ENCODE measurements around the gene ODR4. TPM values are rescaled to one million over a fixed set of nuclear protein-coding genes. Genes with fewer than 3 reads are reported as not detected.
"Not testable (repeated sequence)": the region's sequence is repeated elsewhere in the genome, so short reads cannot be mapped to it uniquely, and the experiment has no call there.

The ODR4 gene
- total RNA-seq, 1 experiment from 2014 or later = 16.2 TPM

GRCh38 chr1:186421446-186421845 lies 45.8 kb downstream of the ODR4 start:
- no peak for DNase-seq (ENCODE audit: low read depth)

DNA sequence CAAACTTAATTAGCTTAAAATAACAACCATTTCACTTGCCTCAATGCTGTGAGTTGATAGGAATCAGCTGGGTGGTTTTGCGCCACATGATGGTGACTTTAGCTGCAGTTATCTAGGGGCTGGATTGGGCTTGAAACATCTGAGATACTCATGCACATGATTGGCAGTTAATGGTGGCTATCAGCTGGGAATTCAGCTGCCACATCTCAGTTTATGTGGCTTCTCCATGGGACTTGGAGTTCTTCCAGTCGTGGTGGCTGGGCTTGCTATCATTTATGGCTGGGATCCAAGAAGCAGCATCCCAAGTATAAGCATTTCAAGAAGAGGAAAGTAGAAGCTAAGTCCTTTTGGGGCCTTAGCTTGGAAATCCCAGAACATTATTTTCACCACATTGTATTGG lies 48.9 kb downstream of the ODR4 start:
- peak; percentile 18 for DNase-seq (ENCODE audit: low read depth)

- no peak for DNase-seq (ENCODE audit: low read depth)
Observed at GRCh38 chr1:186426118-186426517, 50.5 kb downstream of the ODR4 start.

GRCh38 chr1:186429017-186429416 lies 53.4 kb downstream of the ODR4 start:
- DNase-seq (ENCODE audit: low read depth) = no peak

DNA sequence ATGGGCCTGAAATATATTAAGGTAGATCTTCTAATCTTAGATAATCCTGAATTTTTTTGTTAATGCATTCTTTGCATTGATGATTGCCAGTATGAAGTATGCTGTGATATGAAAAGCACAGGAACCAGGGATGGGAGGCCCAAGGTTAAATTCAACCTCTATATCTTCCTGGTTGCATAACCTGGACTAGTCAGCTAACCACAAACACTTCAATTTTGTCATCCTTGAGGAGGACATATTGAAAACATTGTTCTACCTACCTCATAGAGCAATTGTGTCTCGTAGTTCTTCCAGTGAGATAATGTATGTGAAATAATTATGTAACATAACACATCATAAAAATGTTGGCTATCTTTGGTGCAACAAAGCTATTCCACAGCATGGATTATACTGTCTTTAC lies 59.7 kb downstream of the ODR4 start:
- no peak for DNase-seq (ENCODE audit: low read depth)

DNA sequence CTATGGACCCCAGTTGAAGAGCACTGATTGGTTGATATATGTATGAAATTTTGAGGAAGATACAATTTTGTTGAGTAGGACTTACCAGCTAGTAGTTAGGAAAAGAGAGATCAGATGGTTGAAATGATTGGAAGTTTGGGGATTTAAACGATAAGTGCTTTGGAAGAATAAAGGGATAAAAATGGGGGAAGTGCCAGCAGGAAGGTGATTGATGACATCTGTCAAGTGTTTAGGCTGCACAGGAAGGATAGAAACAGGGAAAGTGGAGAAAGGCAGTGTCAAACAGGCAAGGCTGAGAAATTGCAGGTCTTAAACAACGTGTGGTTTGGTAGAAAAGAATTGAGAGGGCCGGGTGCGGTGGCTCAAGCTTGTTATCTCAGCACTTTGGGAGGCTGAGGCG lies 62.9 kb downstream of the ODR4 start:
- no peak for DNase-seq (ENCODE audit: low read depth)

GRCh38 chr1:186440584-186440983 lies 64.9 kb downstream of the ODR4 start:
- peak; percentile 1 for DNase-seq (ENCODE audit: low read depth)

DNA sequence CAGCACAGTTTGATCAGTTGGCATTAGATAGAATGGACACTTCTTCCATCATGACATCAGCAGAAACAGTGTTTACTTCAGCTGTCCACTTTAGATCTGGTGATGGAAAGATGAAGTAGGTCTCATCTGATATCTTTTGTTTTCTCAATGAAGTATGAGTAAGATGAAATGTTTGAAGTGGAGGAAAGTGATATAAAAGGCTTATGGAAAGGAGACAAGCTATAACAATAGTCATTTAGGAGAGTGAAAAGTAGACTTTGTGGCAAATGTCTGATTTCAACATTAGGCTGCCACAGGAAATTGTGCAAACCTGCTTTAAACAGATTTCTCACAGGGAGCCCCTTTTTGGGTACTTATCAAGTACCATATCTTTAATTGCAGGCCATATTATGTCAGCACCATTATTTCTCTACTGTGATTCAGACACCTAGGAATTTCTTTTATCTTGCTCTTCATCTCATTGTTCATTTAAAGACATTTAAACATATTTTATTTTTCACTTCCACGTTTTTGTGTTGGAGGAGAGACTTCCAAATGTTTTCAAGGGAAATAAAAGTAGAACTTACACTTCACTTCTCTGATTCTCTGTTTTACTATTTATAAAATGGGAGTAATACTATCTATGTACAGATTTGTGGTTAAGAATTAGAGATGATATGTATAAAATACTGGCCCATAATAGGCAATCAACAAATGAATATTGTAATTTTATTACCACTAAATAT lies 67.2 kb downstream of the ODR4 start:
- peak; percentile 34 for DNase-seq (ENCODE audit: low read depth)

DNA sequence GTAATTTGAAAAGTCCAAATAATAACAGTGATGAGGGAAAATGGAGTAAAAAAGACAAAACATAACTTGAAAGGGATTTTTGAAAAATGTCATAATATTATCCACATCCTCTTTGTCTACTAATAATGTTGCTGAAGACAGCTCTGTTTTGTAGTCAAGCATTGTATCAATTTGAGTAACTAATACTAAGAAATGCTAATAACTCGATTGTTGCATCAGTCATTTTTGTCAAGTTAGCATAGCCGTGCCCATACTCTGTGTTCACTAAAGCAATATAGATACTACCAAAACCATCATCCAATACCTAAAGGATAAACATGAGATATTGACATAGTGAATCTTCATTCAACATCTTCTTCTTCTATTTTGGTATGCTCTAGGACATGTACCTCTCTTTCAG lies 68.0 kb downstream of the ODR4 start:
- no peak for DNase-seq (ENCODE audit: low read depth)

DNA sequence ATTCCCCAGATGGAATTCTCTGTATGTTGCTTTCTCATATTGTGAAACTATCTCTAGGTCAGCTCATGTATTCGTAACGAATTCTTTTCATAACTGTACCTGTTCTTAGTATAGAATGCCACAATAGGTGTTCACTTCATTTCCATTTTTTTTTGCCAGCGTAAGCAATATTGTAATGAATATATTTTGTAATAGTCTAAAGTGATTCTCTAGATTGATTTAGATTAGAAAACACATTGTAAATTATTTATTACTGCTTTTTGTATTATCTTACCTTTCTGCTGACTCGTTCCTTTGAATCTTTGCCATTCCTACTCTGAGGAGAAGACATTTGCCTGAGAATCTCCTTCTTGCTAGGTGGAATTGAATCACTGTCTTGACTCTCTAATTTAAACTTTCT lies 70.5 kb downstream of the ODR4 start:
- DNase-seq (ENCODE audit: low read depth) = no peak

DNA sequence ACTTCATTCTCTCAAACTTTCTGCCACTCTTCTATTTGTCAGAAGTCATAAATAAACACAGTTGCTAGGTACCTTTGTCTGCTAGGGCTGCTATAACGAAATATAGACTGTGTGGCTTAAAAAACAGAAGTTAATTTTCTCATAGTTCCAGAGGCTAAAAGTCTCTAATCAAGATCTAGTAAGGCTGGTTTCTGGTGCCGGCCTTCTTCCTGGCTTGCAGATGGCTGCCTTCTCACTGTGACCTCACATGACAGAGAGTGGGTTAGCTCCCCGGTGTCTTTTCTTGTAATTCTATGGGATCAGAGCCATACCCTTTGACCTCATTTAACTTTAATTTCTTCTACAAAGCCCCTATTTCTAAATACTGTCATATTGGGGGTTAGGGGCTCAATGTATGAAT lies 79.3 kb downstream of the ODR4 start:
- DNase-seq (ENCODE audit: low read depth) = no peak

DNA sequence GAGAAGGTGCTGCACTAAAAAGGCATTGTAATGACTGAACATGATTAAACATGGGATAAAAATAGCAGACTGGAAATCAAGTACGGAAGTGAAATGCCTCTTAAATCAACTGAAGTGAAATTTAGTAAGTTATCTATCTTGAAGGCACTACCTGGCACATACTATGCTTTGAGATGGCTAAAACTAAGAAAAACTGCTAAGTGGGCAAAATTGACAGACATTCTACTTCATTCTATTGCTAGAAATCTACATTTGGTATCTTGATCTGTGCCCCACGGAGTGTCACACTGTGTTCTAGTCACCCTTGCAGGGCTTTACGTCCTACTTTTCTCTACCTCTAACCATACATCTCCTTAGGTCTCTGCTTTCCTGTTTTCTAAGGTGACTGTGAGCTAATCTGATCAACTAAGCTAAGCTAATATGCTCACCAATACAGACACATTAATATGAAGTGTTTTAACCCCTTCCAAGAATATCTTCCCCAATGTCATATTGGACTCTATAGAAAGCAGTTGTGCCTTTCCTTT lies 81.2 kb downstream of the ODR4 start:
- DNase-seq (ENCODE audit: low read depth) = no peak

- DNase-seq (ENCODE audit: low read depth) = not testable (repeated sequence)
Observed at GRCh38 chr1:186459161-186459560, 83.5 kb downstream of the ODR4 start.

GRCh38 chr1:186461014-186461413 lies 85.4 kb downstream of the ODR4 start, which contains the start of gene PDC:
TSS of gene PDC (minus strand) at chr1:186461114. CDS start at chr1:186449459, 11,655 bp downstream.
- no peak for DNase-seq (ENCODE audit: low read depth)

DNA sequence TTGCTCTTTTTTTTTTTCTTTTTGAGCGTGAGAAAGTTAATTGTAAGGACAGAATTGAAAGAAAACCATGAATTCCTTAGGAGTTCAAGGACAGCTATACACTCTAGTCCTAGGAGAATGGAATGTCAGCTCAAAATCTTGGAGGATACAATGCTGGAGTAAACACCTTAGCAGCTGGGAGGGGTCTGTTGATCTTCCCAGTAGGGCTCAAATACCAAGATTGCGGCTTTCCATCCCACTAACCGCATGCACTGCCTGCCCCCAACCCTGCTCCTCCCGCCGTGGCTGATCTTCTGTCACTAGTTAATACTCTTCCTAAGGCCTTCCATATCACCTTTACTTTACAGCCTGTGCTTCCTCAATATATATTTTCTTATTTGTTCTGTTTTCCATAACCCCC lies 87.9 kb downstream of the ODR4 start:
- DNase-seq (ENCODE audit: low read depth) = no peak

DNA sequence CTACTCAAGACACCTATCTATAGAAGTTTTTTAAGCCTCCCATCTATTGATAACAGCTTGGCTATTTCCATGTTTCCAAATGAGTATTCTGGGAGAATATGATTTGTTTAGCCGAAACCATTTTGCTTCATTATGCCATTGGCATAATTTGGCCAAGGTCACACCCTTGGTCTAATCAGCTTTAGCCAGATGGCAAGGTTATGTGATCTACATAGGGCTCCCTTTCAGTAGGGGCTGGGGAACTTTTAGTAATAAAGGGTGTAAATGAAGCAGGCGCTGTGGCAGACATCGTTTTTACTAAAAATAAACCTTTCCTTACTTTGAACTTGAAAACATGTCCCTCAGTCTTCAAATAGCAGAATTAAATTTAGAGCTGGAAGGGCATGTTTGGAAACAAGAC lies 88.3 kb downstream of the ODR4 start:
- no peak for DNase-seq (ENCODE audit: low read depth)

DNA sequence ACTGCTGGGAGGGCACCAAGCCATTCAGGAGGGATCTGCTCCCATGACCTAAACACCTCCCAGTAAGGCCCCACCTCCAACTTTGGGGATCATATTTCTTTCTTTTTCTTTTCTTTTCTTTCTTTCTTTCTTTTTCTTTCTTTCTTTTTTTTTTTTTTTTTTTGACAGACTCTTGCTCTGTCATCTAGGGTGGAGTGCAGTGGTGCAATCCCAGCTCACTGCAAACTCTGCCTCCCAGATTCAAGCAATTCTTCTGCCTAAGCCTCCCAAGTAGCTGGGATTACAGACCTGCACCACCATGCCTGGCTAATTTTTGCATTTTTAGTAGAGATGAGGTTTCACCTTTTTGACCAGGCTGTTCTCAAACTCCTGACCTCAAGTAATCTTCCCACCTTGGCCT lies 89.9 kb downstream of the ODR4 start:
- not testable (repeated sequence) for DNase-seq (ENCODE audit: low read depth)

GRCh38 chr1:186465946-186466345 lies 90.3 kb downstream of the ODR4 start:
- DNase-seq (ENCODE audit: low read depth) = no peak

Other genes with a start within 250 kb of the ODR4 start
- not detected in 2 replicates for gene PRG4, start 79.6 kb upstream of the ODR4 start, total RNA-seq (2014; rRNA removed; shearing (Covaris generic))
- 46.7 and 64.3 TPM in 2 replicates for gene TPR, start 585 bp upstream of the ODR4 start, total RNA-seq (2014; rRNA removed; shearing (Covaris generic))
- gene PDC, start 85.3 kb downstream of the ODR4 start, total RNA-seq (2014; rRNA removed; shearing (Covaris generic)) = not detected in 2 replicates